GM18861 (cell line): ENCODE measurements around the gene ALDH1L1.

Experiments
- ATAC-seq: cut with Tn5 transposase; IDR thresholded peaks from one replicate; pipeline ENCODE4 v1.9.1; 2021; ENCODE audit not compliant: unreplicated experiment

ALDH1L1 gene

DNA sequence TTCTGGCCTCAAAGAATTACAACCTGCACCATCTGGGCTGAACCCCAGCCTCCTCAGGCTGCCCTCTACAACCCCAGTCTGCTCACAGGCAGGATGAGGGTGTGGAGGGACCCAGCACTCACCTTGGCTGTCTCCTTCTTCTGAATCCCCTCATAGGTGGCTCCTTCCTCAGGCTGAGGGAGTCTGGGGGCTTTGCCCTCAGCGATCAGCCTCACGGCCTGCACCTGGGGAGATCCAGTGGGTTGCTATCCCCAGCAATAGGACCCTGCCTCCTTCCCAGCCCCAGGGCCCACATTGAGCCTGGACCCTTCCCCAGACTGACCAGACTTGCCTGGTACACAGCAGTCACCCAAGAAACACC is 25.1 kb downstream of the ALDH1L1 start:
- ATAC-seq: no peak

DNA sequence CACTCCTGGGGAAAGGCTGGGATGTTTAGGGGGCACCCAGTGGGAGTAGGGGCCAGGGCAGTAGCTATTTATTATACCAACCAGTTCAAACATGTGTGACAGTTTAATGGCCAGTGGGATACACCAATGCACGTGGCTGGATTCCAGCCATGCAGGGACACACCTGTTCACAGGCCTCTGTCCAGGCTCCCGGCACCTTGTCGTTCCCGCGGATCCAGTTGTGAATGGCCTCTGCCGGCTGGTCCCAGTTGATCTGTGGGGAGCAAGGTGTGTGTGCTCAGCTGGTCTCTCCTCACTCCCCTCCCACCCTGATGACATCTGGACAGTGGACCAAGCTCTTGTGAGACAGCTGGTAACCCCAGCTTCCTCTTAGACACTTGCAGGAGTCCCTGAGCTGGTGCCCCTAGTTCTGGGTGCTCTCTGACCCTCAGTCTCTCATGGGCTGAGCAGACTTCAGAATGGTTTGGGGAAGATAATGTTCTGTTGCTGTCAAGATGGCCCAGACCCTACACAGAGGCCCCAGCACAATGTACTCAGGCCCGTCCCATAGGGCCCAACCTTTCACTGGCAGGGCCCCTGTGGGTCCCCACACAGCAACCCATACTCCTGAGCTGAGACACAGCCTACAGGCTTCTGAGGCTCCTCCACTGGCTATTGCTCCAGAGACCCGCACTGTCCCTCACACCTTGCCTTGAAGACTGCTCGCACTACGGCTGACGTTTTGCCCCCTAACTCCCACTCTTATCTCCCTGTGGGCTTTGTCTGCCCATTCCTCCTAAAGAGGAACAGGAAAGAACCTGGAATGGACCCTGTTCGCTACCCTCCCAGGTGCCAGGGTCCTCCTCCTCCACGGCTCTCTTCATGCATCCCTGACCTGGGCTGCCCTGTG is 25.8 kb downstream of the ALDH1L1 start:
- no peak for ATAC-seq

DNA sequence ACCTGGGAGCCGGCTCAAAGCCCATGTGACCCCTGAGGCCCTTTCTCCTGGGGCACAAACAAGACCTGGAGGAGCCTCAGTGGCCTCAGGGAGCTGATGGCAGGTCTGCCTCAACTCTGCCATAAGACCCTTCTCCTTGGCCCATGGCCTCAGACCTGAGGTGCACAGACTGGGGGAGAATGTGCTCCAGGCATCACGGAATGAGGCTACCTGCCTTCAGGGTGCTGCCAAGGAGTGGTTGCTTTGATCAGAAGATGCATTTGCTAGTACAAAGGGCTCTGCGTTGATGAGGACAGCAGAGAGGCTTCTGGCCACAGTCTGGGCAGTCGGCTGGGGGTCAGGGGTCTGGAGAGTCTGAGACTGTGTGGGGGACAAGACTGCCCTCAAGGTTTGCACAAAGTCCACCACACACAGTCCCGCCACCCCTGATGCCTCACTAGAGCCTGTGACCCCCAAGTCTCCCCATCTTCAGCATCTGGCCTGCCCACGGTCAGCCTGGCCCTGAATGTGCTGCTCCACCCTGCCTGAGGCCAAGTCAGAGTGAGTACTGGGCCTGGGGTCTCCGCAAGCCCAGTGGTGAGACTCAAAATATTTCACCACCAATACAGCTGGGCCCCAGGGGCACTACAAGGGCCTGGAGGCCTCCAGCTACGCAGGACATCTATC is 26.6 kb downstream of the ALDH1L1 start:
- no peak for ATAC-seq

DNA sequence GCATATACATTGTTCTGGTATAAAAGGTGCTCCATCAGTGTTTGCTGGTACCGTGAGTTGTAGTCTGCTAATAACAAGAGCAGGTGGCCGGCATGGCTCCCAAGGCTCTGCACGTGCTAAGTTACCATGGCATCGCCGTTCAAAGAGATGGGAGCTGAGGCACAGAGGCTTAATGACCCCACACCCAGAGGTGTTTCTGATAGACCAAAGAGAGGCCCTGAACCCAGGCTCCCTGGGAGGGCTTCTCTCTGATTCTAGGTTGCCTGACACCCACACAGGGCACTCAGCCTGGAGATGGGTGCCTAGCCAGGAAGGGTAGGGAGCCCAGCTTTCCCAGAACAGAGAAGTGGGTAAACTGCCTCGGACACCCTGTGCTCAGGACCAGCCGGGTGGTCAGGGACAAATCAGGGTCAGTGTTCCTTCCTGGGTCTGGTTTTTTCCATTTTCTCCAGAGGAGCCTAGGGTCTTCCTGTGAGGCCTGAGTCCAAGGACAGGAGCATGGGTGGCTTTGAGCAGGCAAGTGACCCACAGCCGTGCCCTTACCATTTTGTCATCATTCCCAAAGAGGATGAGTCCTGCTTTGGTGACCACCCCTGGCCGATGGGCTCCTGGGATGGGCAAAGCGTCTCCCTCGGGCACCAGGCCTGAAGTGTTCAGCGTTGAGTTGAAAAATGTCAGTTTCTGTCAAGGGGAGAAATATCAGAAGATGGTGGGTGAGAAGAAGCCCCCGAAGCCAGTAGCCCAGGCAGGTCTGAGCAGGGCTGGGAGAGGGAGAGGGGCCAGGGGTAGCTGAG is 27.3 kb downstream of the ALDH1L1 start:
- no peak for ATAC-seq

DNA sequence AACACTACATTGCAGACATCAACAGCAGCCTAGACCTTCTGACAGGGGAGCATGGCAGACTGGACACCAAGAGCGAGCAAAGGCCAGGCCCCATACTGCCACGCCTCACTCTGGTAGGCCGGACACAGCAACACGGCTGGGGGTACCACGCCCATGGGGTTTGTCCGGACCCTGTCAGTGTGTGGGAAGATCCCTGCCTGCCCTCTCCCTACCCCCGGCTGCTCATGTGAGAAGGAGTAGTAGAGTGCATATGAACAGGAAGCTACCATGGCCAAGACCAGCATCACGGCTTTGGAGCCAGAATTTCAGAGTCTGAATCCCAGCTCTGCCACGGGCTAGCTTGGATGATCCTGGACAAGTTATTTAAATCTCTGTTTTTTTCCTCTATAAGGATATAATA is 27.9 kb downstream of the ALDH1L1 start:
- no peak for ATAC-seq

DNA sequence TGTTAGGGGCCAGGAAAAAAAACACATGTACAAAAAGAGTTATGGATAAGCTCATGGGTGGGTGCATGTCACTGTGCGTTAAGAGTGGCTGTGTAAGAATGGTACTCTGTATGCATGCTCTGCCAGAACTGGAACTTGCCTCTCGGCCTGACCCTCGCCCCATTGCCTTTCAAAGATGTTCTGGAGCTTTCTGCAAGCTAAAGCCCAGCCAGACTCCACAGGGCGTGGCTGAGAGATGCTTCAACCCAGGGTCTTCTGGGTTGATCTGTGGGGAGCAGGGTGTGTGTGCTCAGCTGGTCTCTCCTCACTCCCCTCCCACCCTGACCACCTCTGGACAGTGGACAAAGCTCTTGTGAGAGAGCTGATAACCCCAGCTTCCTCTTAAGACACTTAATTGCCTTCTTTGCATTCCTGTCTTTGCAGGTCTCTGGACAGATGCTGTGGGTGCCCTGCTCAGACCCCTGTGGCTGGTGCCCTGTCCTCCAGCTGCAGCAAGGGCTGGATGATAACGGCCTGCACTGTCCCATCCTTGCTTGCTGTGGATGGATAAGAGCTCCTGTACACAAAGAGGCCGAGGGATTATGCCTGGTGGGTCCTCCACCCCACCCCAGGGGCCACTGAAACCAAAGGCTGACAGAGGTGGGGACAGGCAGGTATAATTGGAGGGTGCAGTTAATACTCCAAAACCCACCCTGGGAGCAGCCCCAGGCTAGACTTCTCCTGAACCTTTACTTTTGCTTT is 28.7 kb downstream of the ALDH1L1 start:
- ATAC-seq: no peak

DNA sequence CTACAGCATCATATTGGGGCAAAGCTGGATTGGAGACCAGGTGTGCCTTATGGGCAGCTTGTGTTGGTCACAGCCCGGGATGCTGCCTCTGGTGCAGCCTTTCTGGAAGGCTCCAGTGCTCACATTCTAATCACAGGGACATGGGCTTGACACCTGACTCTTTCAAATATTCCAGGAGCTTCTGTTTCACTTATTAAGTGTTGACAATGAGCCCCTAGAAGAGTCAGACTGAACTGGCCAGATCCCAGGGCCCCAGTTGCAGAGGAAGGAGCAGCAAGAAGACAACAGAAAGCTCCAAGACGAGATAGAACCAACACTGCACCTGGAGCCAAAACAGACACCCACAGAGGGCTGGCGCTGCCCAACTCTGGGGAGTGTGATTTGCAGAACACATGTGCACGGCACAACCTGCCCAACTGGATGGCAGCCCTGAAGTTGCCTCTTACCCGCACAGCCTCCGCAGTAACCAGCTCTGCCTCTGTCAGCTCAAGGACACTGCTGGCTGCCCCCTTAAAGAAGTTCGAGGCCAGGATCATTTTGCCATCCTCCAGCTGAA is 30.3 kb downstream of the ALDH1L1 start:
- ATAC-seq: no peak

DNA sequence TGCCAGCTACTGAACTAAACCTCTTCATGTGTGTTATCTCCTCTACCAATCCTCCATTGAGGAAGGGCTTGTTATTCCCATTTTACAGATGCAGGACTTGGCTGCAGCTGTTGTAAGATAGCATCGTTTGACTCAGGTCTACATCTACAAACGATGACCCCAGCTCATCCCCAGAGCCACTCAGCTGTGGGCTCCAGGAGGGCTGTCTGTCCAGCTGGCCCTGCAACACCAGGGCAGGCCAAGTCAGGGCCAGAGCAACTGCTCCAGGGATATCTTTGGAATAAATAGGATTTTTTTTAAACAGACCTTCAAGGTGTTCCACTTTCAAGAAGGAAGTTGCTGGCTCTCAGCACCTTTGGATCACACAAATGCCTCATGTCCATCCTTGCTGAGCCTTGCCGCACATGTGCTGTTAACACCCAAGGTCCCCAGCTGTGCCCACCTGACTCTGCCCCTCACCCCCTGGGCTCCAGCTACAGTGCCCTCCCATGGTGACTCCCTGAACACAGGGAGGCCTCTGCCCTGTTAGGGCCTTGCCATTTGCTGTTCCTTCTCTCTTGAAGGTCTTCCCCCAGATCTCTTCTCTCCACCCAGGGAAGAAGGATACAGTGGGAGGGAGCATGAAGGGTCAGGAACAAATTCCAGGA is 31.0 kb downstream of the ALDH1L1 start:
- no peak for ATAC-seq

DNA sequence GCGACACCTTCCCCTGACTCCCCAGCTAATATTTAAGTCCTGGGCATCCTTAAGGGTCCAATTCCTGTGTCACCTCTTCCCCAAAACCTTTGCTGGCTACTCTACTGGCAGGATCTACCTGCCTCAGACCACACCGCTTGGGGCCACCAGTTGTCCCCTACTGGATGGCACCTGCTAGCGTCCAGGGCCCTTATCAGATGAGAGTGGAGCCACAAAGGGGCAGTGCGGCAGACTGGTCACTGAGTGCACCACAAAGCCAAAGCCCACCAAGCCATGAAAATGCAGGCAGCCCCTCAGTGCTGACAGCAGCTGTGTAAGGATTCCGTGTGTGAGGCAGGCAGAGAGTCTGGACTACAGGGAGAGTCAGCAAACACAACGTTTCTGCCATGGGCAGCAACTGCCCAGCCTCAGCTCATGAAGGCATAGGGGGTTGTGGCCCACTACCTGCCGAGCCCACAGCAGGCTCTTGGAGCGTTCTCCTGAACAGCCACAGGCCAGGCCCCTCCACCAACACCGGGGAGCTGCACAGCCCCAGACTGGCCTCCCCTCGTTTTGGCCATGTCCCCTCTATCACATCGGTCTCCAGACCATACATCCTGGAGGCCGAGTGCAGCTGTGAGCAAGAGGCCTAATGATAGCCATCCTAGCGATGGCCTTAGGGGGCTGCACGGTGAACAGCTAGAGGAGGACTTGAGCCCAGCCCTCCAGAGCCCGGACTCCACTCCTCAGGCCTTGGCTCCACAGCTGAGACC is 32.3 kb downstream of the ALDH1L1 start:
- no peak for ATAC-seq

DNA sequence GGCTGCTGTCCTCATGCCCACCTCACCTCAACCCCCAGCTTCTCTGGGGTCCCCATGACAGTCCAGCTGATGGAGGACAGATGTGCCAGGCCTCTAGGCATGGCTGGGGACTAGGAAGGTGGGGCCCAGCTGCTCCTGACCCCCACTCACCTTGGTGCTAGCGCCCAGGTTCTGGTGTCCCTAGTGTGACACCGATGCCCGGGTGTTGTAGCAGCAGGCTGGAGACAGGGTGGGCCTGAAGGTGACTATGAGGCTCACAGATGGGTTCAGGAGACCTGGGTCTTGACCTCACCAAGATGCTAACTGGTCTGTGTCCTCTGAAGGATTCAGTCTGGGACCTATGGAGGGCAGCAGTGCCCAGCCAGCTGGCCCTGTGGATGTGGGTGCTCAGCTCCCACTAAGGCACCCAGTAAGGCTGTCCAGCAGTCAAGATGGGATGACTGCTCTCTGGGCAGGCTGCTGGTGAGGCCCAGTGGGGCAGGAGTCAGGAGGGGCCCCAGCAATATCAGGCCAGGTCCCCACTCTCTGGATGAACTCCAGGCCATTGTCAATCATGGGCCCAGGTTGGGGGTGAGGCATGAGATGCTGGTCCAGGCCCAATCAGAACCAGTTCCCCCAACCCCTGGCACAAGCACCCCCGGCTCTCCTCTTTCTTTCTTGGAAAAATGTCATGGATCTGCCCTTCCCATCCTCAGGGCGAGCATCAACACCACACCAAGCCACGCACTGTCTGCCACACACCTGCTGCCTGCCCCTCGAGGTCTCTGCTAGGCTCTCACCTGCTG is 33.0 kb downstream of the ALDH1L1 start:
- ATAC-seq: no peak

DNA sequence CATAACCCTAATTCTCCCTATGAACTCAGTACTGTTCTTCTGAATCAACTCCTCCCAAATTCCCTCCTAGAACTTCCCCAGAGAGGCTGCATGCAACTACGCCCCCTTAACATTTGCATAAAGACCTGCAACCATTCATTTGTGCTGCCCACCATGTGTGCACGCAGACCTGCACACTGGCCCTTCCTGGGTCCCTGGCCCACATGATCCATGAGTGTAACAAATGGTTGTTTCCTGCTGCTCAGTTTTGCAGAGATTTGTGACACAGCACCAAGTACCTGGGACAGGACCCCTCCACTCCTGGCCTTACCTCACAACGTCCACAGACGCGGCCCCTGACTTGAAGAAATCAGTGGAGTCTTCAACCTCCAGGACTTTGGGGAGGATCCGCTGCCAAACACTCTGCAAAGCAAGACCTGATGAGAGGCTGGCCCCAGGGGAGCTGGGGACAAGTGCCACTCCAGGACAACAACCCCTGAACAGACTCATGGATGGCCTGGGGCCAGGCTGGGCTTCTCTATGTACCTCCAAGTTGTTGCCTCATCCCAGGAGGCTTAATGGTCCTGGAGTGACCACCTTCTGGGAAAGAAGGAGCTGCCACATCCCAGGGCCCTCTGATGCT is 33.8 kb downstream of the ALDH1L1 start:
- ATAC-seq: no peak

DNA sequence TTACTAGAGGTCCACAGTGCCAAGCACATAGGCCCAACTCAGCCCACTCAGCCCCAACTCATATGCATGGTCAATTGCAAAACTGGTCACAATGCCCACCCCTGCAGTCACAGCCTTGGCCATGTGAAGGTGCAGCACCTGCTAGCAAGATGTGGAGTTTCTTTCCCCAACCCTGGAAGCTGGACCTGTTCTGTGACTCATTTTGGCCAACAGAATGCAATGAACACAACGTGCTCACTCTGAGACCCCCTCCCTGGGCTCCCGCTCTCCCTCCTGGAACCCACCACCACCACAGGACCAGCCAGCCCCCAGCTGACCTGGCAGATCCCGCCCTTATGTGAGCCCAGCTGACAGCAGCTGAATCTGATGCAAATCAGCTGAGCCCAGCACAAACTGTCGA is 34.4 kb downstream of the ALDH1L1 start:
- ATAC-seq: no peak

DNA sequence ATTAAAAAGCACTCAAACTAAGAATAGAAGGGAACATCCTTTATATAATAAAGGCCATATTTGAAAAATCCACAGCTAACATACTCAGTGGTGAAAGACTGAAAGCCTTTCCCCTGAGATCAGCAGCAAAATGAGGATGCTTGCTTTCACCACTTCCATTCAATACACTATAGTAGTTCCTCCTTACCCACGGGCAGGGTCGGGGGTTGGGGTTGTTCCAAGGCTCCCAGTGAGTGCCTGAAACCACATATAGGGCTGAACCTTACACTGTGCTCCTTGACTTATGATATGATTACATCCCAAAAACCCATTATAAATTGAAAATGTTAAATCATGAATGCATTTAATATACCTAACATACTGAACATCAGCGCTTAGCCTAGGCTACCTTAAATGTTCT is 37.7 kb downstream of the ALDH1L1 start:
- no peak for ATAC-seq

DNA sequence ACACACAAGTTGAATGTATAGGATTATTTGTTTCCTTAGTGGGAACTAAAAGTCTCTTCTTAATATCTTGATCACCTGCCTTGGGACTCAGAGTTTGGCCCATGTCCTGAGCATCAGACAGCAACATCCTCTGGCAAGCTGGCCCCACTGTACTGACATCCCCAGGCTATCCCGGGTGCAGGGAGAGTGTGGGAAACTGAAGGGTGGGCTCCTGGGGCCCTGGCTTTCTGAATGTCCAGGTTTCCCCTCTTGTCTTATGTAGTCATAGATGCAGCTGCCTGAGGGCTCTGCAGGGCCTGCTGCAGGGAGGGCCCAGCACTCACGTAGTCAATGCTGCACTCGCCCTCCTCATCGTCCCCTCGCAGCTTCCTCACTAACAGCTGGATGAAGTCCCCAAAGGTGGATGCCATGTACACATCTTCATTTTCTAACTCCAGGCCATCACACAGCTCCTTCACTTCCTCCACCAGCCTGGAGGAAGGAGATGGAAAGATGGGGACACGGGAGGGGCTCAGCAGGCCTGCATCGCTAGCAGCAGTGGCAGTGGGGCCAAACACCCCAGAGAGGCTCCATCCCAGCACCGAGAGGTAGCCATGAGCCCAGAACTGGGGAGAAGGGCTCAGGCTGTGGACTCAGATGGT is 42.8 kb downstream of the ALDH1L1 start:
- ATAC-seq: no peak

DNA sequence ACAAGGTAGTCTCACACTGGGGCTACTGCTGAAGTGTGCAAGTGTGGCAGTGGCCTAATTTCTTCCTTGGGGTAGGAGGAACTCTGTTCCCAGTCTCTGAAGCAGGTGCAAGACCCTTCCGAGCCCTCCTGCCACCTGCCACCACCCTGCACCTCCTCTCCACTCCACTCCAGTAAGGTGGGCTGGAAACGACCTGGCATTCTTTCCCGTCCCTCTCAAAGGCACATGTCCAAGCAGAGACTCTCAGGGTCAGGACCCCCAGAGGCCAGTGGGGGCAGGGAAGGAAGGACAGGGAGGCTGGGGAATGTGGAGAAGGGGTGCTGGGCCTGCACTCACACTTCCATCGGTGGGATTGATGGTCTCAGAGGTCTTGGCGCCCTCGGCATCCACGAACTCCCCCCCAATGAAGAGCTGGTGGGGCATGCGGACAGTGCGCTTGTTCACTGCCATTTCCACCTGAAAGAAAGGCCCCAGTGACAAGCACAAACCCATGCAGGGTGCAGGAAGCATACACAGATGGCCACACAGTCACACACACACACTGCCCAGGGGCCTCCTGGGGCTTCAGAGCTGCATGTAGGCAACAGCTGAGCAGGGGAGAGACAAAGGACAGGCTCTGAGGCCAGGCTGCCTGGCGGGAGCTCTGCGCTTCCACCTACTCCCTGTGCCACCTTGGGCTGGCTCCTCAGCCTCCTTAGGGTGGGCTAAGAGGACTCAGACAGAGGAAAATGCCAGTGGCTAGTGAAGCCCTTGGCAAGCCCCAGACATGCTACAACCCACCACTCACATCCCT is 43.8 kb downstream of the ALDH1L1 start:
- ATAC-seq: no peak

DNA sequence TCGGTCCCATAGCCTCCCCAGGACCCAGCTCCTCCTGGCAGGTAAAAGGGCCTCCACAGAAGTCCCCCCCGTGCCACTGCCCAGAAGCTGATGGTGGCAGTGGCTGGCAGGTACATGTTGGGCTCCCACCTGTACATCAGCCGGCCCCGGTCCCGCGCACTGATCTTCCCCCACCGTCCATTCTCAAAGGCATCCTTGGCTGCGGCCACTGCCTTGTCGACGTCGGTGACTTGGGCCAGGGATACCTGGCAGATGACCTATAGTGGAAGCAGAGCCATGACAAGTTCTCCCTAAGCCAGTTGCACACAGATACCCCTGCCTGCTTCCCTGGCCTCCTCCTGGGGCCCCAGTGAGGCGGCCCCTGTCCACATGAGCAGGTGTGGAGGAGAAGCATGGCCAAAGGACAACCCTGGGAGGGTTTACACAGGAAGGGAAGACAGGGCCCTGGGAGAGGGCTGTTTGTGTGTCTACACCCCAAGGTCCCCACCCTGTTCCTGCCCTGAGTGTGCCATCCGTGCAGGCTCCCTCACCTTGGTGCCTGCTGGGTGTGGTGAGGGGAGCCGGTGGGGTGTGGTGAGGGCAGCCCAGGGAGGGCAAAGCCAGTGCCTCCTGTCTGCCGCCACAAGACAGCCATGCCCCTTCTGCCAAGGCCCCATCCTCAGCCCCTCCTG is 44.8 kb downstream of the ALDH1L1 start:
- ATAC-seq: no peak

DNA sequence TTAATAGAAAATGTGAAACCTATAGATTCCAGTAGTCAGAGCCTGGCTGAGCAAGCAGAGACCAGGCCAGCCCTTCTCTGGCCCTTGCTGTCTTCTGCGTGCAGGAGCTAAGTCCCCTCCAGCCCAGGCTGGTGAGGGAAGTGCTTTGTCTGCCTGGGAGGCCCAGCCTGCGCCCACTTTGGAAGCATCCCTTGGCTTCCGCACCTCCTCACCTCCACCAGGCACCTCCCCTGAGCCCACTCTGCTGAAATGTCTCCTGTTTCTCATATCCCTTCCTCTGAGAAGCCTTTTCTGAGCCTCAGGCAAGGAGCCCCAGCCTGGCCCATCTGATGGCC is 45.3 kb downstream of the ALDH1L1 start:
- ATAC-seq: no peak
